22Rv1 (cell line): ENCODE results near the gene CLDN10.

Source experiments
- CTCF ChIP-seq: fragments of 450-650 bp; IDR thresholded peaks from 2 replicates; pipeline ENCODE4 v1.5.1; 2017; ENCODE audit warnings: mild to moderate bottlenecking
- ZFX ChIP-seq: fragments of 450-650 bp; IDR thresholded peaks from 2 replicates; pipeline ENCODE4 v1.6.1; 2017; ENCODE audit warnings: antibody characterized with exemption, borderline replicate concordance

GRCh38 chr13:95588721-95589120 is 36.2 kb downstream of the CLDN10 start:
- TF ChIP-seq CTCF: no peak
- no peak for TF ChIP-seq ZFX
